C4-2B (cell line): ENCODE results near the gene TNS3.

ENCODE experiments used
- CTCF ChIP-seq: fragments of 450-650 bp; conservative IDR thresholded peaks from 2 replicates; pipeline ENCODE4 v1.5.1; 2017; ENCODE audit warnings: mild to moderate bottlenecking
- ZFX ChIP-seq: fragments of 450-650 bp; IDR thresholded peaks from 2 replicates; pipeline ENCODE4 v1.6.1; 2017

GRCh38 chr7:47419471-47419870 lies 162.4 kb downstream of the TNS3 start:
- no peak for TF ChIP-seq CTCF
- no peak for TF ChIP-seq ZFX
